NCI-H2029 (cell line): ENCODE measurements around the gene LRRC4B.
"Not testable (repeated sequence)": the region's sequence is repeated elsewhere in the genome, so short reads cannot be mapped to it uniquely, and the experiment has no call there.

Experiments
- DNase-seq: peaks from one replicate; lab custom pipeline; 2025; lab: John Stamatoyannopoulos, UW

The LRRC4B gene

DNA sequence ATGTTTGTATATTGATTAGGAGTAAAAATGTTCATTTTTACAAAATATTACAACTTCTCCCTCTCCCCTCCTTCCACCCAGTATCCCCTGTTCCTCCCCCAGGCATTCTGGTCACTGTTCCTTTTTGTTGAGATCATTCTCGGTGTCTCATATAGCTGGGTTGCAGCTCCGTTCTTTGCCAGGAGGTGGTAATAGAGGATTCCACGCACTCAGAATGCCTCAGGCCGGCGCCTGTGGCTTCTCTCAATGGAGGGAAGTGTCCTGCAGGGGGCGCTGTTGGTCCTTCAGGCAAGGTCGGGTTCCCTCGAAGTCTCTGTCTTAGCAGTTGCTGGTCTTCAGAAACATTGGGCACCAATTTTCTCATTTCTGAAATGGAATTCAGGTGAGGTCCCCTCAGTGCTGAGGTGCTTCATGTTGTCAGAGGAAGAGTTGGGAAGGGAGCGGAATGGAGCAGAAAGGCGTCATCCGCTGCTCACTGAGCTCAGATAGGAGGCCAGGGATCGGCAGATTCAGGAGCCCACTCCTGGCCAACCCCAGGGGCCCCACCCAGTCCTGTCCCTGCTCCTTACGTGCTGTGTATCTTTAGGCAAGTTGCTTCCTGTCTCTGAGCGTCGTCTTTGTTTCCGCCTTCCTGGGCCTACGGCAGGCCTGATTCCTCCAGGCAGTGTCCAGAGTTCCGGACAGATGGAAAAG is 81.3 kb downstream of the LRRC4B start:
- DNase-seq, result no peak

DNA sequence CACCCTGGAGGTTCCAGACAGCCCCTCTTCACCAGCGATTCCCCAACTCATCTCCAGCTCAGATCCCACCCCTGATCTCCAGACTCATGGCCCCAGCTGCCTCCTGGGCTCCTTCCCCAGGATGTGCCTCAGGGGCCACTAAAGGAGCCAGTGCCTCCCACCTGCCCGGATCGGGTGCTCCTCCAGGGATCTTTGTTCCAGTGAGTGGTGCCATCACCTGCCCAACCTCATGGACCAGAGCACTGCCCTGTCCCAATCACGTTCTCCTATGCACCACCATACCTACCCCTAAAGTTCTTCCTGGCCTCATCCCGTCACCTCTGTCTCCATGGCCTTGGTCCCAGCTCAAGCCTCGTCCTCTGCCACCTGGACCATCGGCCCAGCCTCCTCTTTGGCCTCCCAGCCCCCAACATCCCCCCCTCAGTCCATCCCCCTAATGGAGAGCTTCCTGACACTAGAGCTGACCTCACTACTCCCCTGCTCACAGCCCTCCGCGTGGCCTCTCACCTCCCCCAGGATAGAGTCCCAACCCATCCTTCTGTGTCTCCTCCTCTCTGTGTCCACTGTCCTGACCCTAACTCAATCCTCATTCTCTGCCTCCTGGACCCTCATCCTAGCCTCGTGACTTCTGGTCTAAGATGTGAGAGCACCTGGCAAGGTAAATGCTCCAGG is 82.8 kb downstream of the LRRC4B start:
- no peak for DNase-seq

DNA sequence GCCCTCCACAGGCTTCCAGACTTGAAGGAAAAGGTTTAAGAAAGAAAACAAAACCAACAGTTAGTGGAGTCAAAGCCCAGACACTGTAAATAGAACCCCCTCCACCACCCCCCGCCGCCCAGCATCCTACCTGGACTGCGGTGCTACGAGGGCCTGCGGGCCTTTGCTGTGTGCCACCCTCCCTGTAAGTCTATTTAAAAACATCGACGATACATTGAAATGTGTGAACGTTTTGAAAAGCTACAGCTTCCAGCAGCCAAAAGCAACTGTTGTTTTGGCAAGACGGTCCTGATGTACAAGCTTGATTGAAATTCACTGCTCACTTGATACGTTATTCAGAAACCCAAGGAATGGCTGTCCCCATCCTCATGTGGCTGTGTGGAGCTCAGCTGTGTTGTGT is 85.3 kb downstream of the LRRC4B start:
- no peak for DNase-seq

DNA sequence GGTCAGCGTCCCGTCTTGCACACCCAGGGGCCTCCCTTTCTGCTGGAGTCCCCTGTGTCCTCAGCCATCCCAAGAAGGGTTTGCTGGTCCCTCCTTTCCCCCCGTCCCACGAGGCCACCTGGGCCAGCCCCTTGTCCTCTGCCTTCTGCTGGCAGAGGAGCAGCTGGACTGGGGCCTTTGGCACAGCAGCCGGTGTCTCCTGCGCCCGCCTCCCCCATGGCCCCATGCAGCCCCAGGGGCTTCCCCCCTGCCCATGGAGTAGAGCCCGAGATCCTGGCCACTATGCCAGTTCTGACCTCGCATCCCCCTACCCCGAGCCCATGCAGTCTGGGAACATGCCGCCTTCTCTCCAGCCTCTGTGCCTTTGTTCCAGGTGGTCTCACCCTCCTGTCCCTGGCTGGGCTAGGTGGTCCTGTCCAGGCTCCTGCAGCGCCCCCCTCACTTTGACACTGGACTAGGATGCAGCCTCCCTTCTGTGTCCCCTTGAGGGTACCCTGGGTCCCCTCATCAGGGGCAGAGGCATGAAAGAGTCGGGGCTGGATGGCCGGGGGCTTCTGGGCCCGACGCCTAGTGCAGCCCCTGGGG is 85.9 kb downstream of the LRRC4B start:
- no peak for DNase-seq

DNA sequence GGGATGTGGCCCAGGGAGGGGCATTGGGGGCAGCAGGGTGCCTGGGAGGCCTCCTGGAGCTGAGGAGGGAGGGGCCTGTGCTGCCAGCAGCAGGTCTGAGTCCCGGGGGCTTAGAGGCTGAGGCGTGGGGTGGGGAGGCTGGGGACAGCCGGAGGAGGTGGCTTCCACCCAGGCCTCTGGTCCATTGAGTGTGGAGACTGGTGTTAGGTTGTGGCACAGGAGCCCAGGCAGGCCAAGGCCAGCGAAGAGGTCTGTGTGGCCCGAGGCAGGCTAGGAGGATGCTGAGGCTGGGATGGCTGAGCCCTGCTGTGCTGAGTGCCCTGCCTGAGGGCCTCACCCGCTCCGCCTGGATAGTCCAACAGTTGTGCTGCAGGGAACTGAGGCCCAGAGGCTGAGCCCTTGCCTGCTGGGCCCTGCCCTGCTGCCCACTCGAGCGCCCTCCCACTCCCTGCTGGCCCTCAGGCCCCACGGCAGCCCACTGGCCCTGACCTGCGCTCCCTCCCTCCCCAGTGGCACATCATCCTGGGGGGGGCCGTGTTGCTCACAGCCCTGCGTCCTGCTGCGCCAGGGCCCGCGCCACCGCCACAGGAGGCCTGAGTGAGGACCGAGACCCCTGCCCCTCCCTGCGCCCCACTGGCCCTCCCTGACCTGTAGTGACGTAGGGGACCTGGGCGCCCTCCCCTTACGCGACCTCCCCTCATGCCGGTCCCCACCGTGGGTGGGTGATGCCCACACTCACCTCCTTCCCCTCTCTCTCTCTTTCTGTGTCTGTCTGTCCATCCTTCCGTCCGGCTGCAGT is 86.7 kb downstream of the LRRC4B start:
- DNase-seq, result no peak

DNA sequence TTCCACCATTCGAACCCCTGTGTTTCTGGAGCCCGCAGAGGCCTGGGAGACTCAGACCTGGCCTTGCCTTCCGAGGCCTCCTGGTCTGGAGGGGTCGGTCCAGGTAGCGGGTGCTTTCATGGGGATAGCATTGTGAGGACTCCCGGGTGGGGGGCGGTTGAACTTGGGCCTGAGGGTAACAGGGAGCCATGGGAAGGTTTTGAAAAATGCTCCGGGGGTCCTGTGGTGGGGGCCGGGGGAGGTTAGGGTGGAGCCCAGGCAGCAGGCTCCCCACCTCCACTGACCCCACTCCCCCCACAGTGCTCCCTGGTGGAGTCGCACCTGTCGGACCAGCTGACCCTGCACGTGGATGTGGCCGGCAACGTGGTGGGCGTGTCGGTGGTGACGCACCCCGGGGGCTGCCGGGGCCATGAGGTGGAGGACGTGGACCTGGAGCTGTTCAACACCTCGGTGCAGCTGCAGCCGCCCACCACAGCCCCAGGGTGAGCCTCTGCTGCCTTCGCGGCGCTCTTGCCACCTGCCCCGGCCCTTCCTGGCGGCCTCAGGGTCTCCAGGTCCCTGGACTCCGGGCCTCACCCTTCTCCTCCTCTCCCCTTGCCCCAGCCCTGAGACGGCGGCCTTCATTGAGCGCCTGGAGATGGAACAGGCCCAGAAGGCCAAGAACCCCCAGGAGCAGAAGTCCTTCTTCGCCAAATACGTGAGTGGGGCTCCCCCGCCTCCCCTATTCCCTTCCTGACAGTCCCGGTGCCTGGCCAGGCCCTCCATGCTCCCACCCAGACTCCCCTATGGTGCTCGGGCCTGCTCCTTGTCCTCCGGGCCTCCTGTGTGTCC is 87.7 kb downstream of the LRRC4B start:
- no peak for DNase-seq

DNA sequence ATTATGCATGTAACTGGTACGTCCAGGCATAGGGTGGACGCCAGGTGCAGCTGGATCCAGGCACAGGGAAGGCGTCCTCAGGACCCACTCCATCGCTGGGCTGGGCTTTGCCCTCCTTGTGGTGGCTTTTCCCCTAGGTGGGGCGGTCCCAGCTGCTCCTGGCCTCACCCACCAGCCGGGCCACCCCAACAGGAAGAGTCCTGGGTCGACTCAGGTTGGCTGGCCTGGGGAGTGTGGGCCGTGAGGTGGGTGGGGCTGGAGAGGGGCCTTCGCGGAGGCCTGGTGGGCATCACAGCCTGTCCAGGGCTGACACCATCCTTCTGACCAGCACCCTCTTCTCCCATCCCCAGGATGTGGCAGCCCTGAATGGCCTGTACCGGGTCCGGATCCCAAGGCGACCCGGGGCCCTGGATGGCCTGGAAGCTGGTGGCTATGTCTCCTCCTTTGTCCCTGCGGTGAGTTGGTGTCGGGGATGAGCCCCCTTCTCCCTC is 88.4 kb downstream of the LRRC4B start:
- no peak for DNase-seq

DNA sequence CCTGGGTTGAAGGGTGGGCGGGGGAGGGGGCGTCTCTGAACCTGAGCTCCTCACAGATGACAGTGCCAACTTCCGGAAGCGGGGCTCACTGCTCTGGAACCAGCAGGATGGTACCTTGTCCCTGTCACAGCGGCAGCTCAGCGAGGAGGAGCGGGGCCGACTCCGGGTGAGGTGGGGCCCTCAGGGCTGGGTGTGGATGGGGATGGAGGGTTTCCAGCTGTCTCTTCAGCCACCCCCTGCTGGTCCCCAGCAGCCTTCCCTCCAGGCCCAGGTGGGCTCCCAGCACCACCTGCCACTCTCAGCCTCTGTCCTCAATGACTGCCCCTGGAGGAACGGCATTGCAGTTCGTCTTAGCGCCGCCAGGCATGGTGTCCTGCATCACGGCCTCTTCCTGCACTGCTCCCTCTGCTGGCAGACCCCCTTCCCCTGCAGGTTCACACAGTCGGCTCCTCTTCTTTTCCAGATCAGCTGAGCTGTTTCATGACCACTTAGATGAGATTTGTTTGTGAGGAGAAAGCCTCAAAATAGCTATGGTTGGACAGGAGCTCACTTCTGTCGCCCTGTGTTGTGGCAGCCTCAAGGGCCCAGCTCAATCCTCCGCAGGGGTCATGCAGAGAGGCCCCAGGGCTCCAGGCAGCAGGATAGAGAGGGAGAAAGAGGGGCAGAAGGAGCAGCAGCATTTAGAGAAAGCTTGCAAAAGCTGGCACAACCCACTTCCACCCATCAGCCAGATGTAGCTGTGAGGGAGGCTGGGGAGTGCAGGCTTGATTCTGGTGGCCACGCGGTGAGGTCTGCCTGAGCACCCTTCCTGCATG is 89.1 kb downstream of the LRRC4B start:
- no peak for DNase-seq

DNA sequence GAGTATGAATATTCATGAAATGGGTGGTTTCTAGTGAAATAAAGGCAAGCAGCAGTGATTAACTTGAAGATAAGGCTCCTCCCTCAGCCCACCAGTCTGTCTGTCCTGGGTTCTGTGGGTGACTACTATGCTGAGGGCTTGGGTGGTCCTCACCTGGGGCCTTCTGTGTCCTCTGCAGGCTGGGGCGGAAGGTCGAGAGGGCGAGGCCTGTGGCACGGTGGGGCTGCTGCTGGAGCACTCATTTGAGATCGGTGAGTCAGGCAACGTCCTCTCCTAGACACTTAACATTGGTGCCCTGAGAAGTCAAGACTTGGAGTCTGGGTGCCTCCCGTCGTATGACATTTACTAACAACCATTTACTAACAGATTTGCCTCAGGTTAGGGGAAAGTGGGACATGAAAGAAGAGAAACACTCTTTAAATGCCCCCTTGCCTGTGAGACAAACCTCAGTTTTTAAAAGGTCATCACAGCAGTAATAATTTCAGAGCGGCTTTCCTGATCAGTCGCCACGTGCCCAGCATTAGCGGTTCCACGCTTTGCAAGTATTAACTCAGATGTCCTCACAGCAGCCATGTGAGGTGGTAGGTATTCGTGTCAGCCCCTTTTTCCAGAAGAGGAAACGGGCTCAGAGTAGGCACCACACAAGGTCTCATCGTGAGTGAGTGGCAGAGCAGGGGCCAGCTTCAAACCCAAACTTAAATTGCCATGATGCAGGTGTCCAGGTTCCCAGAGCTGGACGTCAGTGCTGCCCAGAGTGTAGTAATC is 90.3 kb downstream of the LRRC4B start:
- no peak for DNase-seq

DNA sequence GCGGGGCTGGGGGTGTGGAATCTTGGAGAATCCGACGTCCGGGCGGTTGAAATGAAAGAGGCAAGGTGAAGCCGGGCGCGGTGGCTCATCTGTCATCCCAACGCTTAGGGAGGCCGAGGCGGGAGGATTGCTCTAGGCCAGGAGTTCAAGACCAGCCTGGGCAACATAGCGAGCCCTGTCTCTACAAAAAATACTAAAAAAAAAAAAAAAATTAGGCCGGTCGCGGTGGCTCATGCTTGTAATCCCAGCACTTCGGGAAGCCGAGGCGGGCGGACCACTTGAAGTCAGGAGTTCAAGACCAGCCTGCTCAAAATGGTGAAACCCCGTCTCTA is 91.4 kb downstream of the LRRC4B start:
- DNase-seq, result no peak

DNA sequence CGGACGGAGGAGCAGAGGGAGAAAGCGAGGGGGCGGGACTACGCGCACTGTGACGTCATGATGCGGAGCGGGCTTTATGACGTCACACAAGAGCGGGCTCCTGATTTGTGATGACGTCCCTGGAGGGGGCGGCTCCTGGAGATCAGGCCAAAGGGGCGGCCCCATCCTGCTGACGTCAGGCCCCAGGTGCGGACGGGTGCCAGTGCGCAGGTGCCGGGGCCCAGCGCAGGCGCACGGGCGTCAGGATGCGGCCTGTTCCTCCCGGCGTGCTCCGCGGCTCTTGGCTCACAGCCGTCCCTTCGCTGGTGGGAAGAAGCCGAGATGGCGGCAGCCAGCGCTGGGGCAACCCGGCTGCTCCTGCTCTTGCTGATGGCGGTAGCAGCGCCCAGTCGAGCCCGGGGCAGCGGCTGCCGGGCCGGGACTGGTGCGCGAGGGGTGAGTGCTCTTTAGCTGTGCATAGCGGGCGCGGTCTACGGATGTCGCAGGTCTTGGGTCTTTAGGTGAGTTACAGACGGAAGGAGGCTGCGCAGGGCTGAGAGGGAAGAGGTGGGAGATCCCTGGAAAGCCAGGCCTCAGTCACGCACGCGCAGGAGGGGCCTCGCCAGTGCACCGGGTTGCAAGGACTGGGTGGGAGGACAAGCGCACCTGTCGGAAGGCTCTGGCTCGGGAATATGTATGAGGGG is 91.9 kb downstream of the LRRC4B start, which contains the start of the genes EMC10 and GARIN5A:
Gene EMC10, plus strand, starts transcription at position 284 of the 683 bp plus-strand sequence. Its CDS starts 38 bp downstream, at position 322.
Gene GARIN5A, minus strand, starts transcription at position 625 of the 683 bp plus-strand sequence. Its CDS starts 460 bp downstream, at position 165.
- DNase-seq, result peak; percentile 94

DNA sequence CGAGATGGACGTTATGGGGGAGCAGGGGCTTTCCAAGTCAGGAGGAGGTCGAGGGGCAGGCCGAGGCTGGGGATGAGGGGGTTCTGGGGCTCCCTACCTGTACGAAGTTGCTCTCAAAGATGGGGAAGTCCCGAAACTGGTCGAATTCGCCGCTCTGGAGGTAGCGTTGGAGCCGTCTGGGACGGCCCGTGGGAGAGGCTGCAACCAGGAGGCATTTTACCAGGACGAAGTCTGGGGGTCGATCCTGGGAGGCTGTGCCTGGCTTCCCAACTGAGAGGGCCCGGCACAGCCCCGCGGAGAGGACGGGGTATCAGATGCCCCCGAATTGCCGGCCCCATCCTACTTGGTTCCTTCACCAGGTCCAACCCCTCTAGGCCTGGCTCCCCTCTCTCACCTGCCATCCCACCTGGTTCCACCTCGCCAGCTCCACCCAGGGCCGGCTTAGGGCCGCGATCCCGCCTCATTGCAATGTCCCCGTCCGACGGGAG is 92.5 kb downstream of the LRRC4B start:
- DNase-seq, result no peak

DNA sequence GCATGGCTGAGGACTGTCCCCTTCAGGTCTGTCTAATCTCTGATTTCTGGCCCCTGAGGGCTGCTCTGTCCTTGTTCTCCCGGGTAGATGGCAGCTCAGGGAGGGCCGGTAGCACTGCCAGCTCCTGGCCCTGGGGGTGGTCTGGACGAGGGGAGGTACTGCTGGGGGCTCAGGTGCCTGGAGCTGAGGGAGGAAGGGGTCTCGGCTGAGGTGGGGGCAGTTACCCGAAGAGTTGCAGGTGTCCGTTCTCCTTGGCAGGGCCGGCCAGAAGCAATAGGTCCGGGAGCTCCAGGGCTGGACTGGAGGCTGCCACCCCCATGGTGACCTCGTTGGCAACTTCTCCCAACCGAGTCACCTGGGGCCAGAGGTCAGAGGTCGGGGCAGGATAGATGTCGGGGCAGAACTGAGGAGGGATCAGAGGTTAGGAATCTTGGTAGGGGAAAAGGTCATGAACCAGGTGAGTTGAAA is 93.1 kb downstream of the LRRC4B start:
- DNase-seq, result no peak

DNA sequence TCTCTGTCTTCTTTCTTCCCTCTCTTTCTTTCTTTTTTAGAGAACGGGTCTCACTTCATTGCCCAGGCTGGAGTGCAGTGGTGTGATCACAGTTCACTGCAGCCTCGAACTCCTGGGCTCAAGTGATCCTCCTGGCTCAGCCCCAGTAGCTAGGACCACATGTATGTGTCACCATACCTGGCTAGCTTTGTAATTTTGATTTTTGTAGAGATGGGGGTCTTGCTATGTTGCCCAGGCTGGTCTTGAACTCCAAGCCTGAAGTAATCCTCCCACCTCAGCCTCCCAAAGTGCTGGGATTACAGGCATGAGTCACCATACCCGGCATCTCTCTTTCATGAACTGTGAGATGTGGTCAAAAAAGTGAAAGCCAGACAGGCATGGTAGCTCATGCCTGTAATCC is 94.9 kb downstream of the LRRC4B start:
- DNase-seq, result not testable (repeated sequence)

DNA sequence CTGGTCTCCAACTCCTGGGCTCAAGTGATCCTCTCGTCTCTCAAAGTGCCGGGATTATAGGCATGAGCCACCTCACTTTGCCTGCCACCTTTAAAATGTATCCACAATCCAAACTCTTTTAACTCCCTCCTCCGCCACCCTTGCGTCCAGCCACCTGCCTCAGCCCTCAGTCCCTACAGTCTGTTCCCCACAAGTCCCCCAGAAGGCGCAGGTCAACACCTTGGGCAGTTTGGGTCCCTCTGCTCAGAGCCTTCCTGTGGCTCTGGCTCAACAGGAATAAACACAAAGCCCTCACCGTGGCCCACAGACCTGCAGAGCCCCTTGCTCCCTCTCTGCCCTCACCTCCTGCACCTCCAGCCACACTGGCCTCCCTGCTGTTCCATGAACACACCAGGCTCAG is 99.4 kb downstream of the LRRC4B start:
- DNase-seq, result no peak

DNA sequence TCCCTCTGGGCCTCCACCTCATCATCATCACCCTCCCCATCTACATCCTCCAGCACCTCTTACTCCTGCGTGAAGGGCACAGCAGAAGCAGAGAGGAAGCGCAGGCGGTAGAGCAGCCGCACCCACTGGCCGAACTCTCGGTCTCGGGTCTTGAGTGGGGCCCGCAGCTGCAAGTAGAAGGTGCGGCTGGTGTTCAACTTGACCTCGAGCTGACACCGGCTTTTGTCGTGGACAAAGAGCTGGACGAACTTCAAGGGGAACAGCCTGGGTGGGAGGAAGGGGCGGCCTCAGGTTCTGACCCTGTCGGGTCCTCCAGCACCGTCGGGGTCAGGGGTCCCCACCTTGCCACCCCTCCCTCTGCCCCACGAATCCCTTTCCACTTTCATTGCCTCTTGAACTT is 100.7 kb downstream of the LRRC4B start:
- DNase-seq, result no peak
